H9 (cell line): Measurements from ENCODE around the gene PDE1C. TPM values are rescaled to one million over a fixed set of nuclear protein-coding genes. Genes with fewer than 3 reads are reported as not detected.

Source experiments
- DNase-seq: peaks from one replicate; pipeline ENCODE4 v3.0.0-alpha.2; 2017
- H2AFZ ChIP-seq: one replicate; pipeline ENCODE4 v1.6.1; 2013; ENCODE audit warnings: mild to moderate bottlenecking, low read length, control low read depth, moderate library complexity
- H2AK5ac ChIP-seq: 2 replicates; pipeline ENCODE4 v1.6.1; 2013; ENCODE audit warnings: low read length, control low read depth, mixed read lengths; ENCODE audit not compliant: insufficient read length
- H2BK120ac ChIP-seq: one replicate; pipeline ENCODE4 v1.6.1; 2013; ENCODE audit warnings: low read depth, mild to moderate bottlenecking, low read length, control low read depth, inconsistent platforms; ENCODE audit not compliant: poor library complexity, severe bottlenecking
- H2BK12ac ChIP-seq: 2 replicates; pipeline ENCODE4 v1.6.1; 2013; ENCODE audit warnings: low read length, control low read depth, mixed read lengths, low read depth; ENCODE audit not compliant: insufficient read length
- H2BK15ac ChIP-seq: 2 replicates; pipeline ENCODE4 v1.6.1; 2013; ENCODE audit warnings: low read depth, low read length, control low read depth
- H2BK20ac ChIP-seq: one replicate; pipeline ENCODE4 v1.6.1; 2013; ENCODE audit warnings: low read depth, mild to moderate bottlenecking, low read length, control low read depth, inconsistent platforms; ENCODE audit not compliant: poor library complexity, severe bottlenecking
- H2BK5ac ChIP-seq: 2 replicates; pipeline ENCODE4 v1.6.1; 2013; ENCODE audit warnings: low read length, control low read depth, mixed read lengths; ENCODE audit not compliant: insufficient read length
- H3K14ac ChIP-seq: 2 replicates; pipeline ENCODE4 v1.6.1; 2013; ENCODE audit warnings: low read length, control low read depth; ENCODE audit not compliant: insufficient read depth
- H3K18ac ChIP-seq: 2 replicates; pipeline ENCODE4 v1.6.1; 2013; ENCODE audit warnings: low read depth, mild to moderate bottlenecking, mixed read lengths, low read length, control low read depth; ENCODE audit not compliant: insufficient read length
- H3K23ac ChIP-seq: 2 replicates; pipeline ENCODE4 v1.6.1; 2013; ENCODE audit warnings: low read length, control low read depth, mixed read lengths, low read depth; ENCODE audit not compliant: insufficient read length
- H3K23me2 ChIP-seq: 2 replicates; pipeline ENCODE4 v1.6.1; 2013; ENCODE audit warnings: low read depth, mild to moderate bottlenecking, mixed read lengths, low read length, control low read depth; ENCODE audit not compliant: insufficient read length, poor library complexity, severe bottlenecking
- H3K27ac ChIP-seq: 2 replicates; pipeline ENCODE4 v1.5.1; 2013; ENCODE audit warnings: low read length, control low read depth, mixed read lengths, low read depth; ENCODE audit not compliant: insufficient read length
- H3K27me3 ChIP-seq: 2 replicates; pipeline ENCODE4 v1.6.1; 2013; ENCODE audit warnings: low read length, control low read depth, inconsistent platforms; ENCODE audit not compliant: insufficient read depth
- H3K4ac ChIP-seq: 2 replicates; pipeline ENCODE4 v1.6.1; 2013; ENCODE audit warnings: low read depth, mild to moderate bottlenecking, control low read depth, inconsistent platforms, low read length, moderate library complexity
- H3K4me1 ChIP-seq: 2 replicates; pipeline ENCODE4 v1.6.1; 2013; ENCODE audit warnings: low read length, control low read depth, inconsistent platforms; ENCODE audit not compliant: insufficient read depth
- H3K4me2 ChIP-seq: 2 replicates; pipeline ENCODE4 v1.6.1; 2013; ENCODE audit warnings: low read length, control low read depth, mixed read lengths; ENCODE audit not compliant: insufficient read length, insufficient read depth
- H3K56ac ChIP-seq: 2 replicates; pipeline ENCODE4 v1.6.1; 2013; ENCODE audit warnings: low read depth, mild to moderate bottlenecking, mixed read lengths, low read length, control low read depth; ENCODE audit not compliant: insufficient read length
- H3K79me1 ChIP-seq: 2 replicates; pipeline ENCODE4 v1.6.1; 2013; ENCODE audit warnings: low read depth, mild to moderate bottlenecking, moderate library complexity, low read length, control low read depth, inconsistent platforms; ENCODE audit not compliant: insufficient read depth, poor library complexity, severe bottlenecking
- H3K79me2 ChIP-seq: 2 replicates; pipeline ENCODE4 v1.6.1; 2013; ENCODE audit warnings: low read length, control low read depth, inconsistent platforms; ENCODE audit not compliant: insufficient read depth
- H3K9ac ChIP-seq: 2 replicates; pipeline ENCODE4 v1.6.1; 2013; ENCODE audit warnings: low read length, control low read depth, mixed read lengths; ENCODE audit not compliant: insufficient read length; ENCODE audit errors: extremely low read depth
- H3K9me3 ChIP-seq: one replicate; pipeline ENCODE4 v1.6.1; 2013; ENCODE audit warnings: low read depth, low read length, inconsistent platforms; ENCODE audit not compliant: control insufficient read depth
- H3T11ph ChIP-seq: one replicate; pipeline ENCODE4 v1.6.1; 2013; ENCODE audit warnings: mild to moderate bottlenecking, low read length, control low read depth, inconsistent platforms
- H4K20me1 ChIP-seq: one replicate; pipeline ENCODE4 v1.6.1; 2013; ENCODE audit not compliant: control insufficient read depth, insufficient read length, insufficient read depth
- H4K5ac ChIP-seq: 2 replicates; pipeline ENCODE4 v1.6.1; 2013; ENCODE audit warnings: low read depth, mild to moderate bottlenecking, mixed read lengths, low read length, control low read depth; ENCODE audit not compliant: insufficient read length
- H4K8ac ChIP-seq: replicated peaks from 2 replicates; pipeline ENCODE4 v1.6.1; 2013; ENCODE audit warnings: low read length, control low read depth, mixed read lengths, low read depth; ENCODE audit not compliant: insufficient read length
- H4K91ac ChIP-seq: 2 replicates; pipeline ENCODE4 v1.6.1; 2013; ENCODE audit warnings: low read depth, mild to moderate bottlenecking, moderate library complexity, mixed read lengths, low read length, control low read depth; ENCODE audit not compliant: insufficient read length
- H3K27ac Mint-ChIP-seq, 3 experiments: 2 replicates in 2 of 3; 3 replicates in 1 of 3; pipeline ENCODE4 v1.8.0; 2020 to 2021; ENCODE audit warnings: mixed read lengths in 3 of 3, mild to moderate bottlenecking in 1 of 3, moderate library complexity in 1 of 3
- H3K27me3 Mint-ChIP-seq: 2 replicates; pipeline ENCODE4 v1.8.0; 2021; ENCODE audit warnings: low read depth, mild to moderate bottlenecking, moderate library complexity, mixed read lengths
- H3K36me3 Mint-ChIP-seq, 3 experiments: 2 replicates in 2 of 3; 3 replicates in 1 of 3; pipeline ENCODE4 v1.8.0; 2020 to 2021; ENCODE audit warnings: low read depth in 3 of 3, mixed read lengths in 3 of 3; ENCODE audit not compliant: insufficient read depth in 1 of 3
- H3K4me1 Mint-ChIP-seq, 2 experiments: 2 replicates each; pipeline ENCODE4 v1.8.0; 2020; ENCODE audit warnings: mixed read lengths in 2 of 2
- H3K4me3 Mint-ChIP-seq, 2 experiments: 2 replicates in 1 of 2; 3 replicates in 1 of 2; pipeline ENCODE4 v1.8.0; 2020 to 2021; ENCODE audit warnings: mild to moderate bottlenecking in 2 of 2, mixed read lengths in 2 of 2, moderate library complexity in 1 of 2
- H3K9me3 Mint-ChIP-seq, 2 experiments: 2 replicates in 1 of 2; 3 replicates in 1 of 2; pipeline ENCODE4 v1.8.0; 2020; ENCODE audit warnings: mild to moderate bottlenecking in 2 of 2, mixed read lengths in 2 of 2, moderate library complexity in 1 of 2
- WGBS: extraction: QIAGEN DNeasy Blood & Tissue Kit; methylation state at CpG from one replicate; pipeline ENCODE4 v1.1.7; 2013; ENCODE audit warnings: missing lambda C conversion rate, low lambda C conversion rate, mixed read lengths; ENCODE audit not compliant: insufficient read length; ENCODE audit errors: extremely low coverage; 5-methylcytosine and 5-hydroxymethylcytosine counted together
- total RNA-seq: library from RNA; stranded (reverse); gene quantifications from 2 replicates; pipeline ENCODE4 v1.2.1, GENCODE V29; 2021
- TF ChIP-seq, protein P1 (sequence below): fragments of 200-600 bp; sonication (generic); conservative IDR thresholded peaks from 3 replicates; pipeline ENCODE4 v1.8.0; 2021; ENCODE audit warnings: antibody characterized with exemption, mild to moderate bottlenecking

Gene PDE1C
- total RNA-seq, 1 experiment from 2014 or later: 0.17 TPM

- no peak overlapping the region for H4K5ac ChIP-seq
- no peak overlapping the region for H3K56ac ChIP-seq
- peaks cover 0 to 4% of the 10 kb centered on the region in 2 experiments; a peak in 1 of 4 replicates for H3K4me1 Mint-ChIP-seq
- no peaks in the 10 kb centered on the region for H3K4me1 ChIP-seq
- no peak overlapping the region for H3K18ac ChIP-seq
- no peaks in the 10 kb centered on the region for H3K23me2 ChIP-seq
- no peaks in the 10 kb centered on the region for H3K27me3 ChIP-seq
- no peak overlapping the region for H2BK12ac ChIP-seq
- no peak overlapping the region for H2AK5ac ChIP-seq
- no peak overlapping the region for H3K4ac ChIP-seq
- H2BK120ac ChIP-seq: no peak overlapping the region
- H3K79me1 ChIP-seq: no peaks in the 10 kb centered on the region
- H3K14ac ChIP-seq: no peak overlapping the region
- no peak overlapping the region for H2BK5ac ChIP-seq
- no peak overlapping the region for H2BK15ac ChIP-seq
- no peak overlapping the region for H3K4me3 Mint-ChIP-seq
- no peaks in the 10 kb centered on the region for H3K36me3 Mint-ChIP-seq
- H4K91ac ChIP-seq: no peak overlapping the region
- DNase-seq: no peak
- no peak overlapping the region for H3K4me2 ChIP-seq
- H3K27ac Mint-ChIP-seq: no peak overlapping the region
- H3K9me3 ChIP-seq: no peaks in the 10 kb centered on the region
- H3K79me2 ChIP-seq: no peaks in the 10 kb centered on the region
- H3K23ac ChIP-seq: no peak overlapping the region
- H2AFZ ChIP-seq: no peak overlapping the region
- no peak overlapping the region for H3T11ph ChIP-seq
- H4K8ac ChIP-seq: no peak overlapping the region
- H3K27me3 Mint-ChIP-seq: peaks cover 9% of the 10 kb centered on the region
- H2BK20ac ChIP-seq: no peak overlapping the region
- no peak overlapping the region for H3K27ac ChIP-seq
- H3K9me3 Mint-ChIP-seq: peaks cover 0 to 2% of the 10 kb centered on the region in 2 experiments; a peak in 2 of 5 replicates
- TF ChIP-seq, protein P1, sequence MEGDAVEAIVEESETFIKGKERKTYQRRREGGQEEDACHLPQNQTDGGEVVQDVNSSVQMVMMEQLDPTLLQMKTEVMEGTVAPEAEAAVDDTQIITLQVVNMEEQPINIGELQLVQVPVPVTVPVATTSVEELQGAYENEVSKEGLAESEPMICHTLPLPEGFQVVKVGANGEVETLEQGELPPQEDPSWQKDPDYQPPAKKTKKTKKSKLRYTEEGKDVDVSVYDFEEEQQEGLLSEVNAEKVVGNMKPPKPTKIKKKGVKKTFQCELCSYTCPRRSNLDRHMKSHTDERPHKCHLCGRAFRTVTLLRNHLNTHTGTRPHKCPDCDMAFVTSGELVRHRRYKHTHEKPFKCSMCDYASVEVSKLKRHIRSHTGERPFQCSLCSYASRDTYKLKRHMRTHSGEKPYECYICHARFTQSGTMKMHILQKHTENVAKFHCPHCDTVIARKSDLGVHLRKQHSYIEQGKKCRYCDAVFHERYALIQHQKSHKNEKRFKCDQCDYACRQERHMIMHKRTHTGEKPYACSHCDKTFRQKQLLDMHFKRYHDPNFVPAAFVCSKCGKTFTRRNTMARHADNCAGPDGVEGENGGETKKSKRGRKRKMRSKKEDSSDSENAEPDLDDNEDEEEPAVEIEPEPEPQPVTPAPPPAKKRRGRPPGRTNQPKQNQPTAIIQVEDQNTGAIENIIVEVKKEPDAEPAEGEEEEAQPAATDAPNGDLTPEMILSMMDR: no peak
- H4K20me1 ChIP-seq: no peaks in the 10 kb centered on the region
- no CpG with 5 or more reads among the region's 2 CpGs for WGBS
- H3K9ac ChIP-seq: no peak overlapping the region
These were observed 30.2 kb upstream of the PDE1C start for GRCh38 chr7:32100407-32100907.
